ENCODE data around the gene ANXA7.
"Not testable (repeated sequence)": the region's sequence is repeated elsewhere in the genome, so short reads cannot be mapped to it uniquely, and the experiment has no call there.

ANXA7 gene

DNA sequence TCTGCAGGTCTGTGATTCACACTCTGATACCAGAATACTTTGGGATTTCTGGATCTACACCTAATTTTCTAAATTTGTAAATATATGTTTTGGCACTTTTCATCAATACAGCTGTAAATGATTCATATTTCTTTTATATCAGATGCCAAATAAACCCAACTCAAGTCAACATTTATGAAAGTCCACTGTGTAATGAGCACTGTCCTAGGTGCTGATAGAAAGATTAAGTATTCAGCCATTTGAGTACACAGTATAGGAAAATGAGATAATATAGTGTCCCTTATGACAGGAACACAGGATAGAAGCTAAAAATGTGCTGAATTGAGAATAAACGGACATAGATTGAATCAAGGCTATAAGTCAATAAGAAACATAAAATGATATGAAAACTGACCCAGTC lies 6.4 kb downstream of the ANXA7 start:
- no peak for DNase-seq

DNA sequence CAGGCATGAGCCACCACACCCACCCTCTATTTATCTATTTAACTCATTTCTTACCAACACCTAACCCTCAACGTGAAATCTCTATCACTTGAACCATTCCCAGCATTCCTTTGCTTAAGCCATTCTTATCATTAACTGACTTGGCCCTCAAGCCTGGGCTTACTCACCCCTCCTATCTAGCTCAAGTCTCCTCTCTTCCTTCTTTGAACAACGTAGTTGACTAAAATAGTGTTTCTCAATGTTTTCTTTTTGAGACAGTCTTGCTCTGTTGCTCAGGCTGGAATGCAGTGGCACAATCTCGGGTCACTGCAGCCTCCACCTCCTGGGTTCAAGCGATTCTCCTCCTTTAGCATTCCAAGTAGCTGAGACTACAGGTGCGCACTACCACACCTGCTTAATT lies 7.0 kb downstream of the ANXA7 start:
- no peak for DNase-seq

DNA sequence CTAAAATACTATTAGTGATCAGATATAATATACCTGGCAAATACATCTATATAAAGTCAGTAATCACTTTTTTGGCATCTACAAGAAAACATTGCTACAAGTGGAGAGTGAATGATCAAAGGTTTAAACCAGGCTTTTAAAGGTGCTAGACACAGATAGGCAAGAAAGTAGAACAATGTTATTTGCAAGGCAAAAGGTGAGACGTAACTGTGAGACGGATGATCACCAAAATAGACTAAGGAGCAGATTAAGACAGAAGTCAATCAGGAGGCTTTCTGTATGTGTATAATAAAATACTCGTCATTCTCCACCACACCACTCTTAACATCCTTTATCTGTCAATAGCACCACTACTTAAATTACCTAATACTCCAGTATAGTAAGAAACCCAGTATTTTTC lies 8.3 kb downstream of the ANXA7 start:
- no peak for DNase-seq

DNA sequence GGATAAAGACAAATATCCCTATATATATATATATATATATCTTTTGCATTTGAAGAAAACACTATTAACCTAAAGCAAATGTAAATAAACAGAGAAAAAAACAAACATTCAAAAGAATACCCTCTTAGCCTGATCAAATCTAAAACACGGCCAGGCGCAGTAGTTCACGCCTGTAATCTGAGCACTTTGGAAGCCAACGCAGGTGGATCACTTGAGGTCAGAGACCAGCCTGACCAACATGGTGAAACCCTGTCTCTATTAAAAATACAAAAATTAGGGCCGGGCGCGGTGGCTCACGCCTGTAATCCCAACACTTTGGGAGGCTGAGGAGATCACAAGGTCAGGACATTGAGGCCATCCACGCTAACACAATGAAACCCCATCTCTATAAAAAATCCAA lies 9.2 kb downstream of the ANXA7 start:
- no peak for DNase-seq

DNA sequence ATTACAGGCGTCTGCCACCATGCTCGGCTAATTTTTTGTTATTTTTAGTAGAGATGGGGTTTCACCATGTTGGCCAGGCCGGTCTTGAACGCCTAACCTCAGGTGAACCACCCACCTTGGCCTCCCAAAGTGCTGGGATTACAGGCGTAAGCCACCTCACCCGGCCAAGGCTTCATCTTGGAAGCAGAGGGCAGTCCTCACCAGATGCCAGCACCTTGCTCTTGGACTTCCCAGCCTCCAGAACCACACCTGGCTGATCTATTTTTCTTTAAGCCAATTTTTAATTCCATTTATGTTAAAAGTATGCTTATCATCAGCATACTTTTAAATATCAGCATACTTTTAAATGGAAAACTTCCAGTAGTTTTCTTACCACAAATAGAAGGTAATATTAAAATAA lies 12.2 kb downstream of the ANXA7 start:
- no peak for DNase-seq

DNA sequence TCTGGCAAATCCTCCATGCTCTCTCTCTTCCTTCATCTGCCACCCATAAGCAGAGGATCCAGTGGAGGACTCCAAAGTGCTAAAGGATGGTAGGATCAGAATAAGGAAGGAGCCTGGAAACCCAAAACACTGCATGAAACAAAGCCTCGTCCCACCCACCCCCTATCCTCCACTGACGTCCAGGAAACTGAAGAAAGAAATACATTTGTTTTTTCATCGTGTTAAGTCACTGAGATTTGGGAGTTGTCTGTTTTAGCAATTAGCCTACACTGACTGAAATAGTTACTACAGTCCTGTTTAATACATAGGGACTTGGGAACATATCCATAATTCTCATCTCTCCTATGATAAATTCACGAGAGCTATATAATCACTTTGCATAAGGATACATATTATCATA lies 14.8 kb downstream of the ANXA7 start:
- no peak for DNase-seq

DNA sequence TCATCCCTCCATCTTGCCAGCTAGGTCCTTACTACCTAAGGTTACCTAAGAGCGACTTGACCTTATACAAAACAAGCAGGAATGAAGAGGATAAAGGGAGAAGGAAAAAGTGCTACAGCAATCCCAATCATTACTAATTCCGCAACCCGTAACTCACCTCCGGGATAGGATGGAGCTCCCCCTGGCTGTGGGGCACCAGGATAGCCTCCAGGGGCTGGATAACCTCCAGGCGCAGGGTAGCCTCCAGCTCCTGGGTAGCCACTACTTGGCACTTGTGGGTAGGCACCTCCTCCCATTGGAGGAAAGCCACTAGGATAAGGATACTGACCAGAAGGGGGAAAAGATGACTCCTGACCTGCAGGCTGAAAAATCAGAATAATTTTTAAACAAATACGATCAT lies 15.8 kb downstream of the ANXA7 start:
- DNase-seq, result no peak

DNA sequence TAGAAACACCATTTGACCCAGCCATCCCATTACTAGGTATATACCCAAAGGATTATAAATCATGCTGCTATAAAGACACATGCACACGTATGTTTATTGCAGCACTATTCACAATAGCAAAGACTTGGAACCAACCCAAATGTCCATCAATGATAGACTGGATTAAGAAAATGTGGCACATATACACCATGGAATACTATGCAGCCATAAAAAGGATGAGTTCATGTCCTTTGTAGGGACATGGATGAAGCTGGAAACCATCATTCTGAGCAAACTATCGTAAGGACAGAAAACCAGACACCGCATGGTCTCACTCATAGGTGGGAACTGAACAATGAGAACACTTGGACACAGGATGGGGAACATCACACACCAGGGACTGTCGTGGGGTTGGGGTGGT lies 19.5 kb downstream of the ANXA7 start:
- not testable (repeated sequence) for DNase-seq

DNA sequence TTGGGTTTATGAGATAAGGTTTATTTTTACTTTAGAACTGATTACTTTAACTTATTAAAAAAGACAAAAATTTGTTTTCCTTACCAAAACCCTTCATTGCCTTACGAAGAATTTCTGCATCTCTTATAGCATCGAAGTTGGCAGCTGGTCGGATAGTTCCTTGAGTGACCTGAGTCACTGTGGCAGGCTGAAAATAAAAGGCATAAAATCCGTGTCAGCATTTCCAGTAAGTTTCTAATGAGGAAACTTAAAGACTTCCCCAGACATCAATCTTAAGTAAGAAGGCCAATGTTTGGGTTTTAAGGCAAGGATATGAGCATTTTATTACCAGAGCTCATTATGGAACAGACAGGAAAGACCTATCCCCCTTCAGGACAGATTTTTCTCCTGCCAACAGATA lies 25.6 kb downstream of the ANXA7 start:
- no peak for DNase-seq

DNA sequence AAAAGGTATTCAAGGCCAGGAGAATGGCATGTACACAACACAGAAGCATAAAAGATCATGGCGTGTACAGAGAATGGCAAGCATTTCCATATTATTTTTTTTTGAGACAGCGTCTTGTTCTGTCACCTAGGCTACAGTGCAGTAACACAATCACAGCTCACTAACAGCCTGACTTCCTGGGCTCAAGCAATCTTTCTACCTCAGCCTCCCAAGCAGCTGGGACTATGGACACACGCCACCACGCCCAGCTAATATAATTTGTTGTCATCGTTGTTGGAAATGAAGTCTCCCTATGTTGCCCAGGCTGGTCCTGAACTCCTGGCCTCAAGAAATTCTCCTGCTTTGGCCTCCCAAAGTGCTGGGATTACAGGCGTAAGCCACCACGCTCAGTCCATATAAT lies 27.3 kb downstream of the ANXA7 start:
- no peak for DNase-seq

DNA sequence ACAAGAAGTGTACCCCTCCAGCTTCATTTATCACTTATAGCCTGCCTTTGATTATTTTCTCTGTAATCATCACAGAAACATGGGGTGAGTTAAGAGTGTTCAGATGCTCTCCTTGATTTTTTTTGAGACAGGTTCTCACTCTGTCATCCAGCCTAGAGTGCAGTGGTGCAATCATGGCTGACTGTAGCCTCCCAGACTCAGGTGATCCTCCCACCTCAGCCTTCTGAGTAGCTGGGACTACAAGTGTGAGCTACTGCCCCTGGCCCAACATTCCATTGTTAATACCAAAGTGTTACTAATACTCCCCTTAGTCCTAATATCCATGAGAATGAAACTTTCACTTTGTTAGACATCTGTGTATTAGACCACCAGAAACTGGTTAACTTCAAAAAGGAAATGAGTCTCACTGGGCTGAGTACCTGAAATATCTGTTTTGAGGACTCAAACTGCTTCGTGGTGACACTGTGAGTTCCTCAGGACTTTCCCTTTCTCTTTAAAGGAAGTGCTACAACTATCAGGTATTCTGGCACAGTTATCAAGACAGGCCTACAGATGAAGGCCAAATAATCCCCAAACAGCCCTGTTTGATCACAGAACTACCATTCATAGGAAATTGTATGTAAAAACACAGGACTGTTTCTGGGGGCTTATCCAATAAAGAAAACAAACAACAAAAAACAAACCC lies 34.7 kb downstream of the ANXA7 start:
- no peak for DNase-seq

DNA sequence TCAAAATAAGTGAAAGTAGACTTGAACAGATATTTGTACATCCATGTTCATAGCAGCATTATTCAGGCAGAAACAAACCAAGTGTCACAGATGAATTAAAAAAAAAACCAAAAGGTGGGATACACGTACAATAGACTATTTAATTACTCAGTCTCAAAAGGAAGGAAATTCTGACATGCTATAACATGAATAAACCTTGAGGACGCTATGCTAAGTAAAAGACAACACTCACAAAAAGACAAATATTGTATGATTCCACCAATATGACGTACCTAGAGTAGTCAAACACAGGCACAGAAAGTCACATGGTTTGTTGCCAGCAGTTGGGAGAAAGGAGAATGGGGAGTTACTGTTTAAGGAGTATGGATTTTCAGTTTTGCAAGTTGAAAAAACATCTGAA lies 37.2 kb downstream of the ANXA7 start:
- no peak for DNase-seq

DNA sequence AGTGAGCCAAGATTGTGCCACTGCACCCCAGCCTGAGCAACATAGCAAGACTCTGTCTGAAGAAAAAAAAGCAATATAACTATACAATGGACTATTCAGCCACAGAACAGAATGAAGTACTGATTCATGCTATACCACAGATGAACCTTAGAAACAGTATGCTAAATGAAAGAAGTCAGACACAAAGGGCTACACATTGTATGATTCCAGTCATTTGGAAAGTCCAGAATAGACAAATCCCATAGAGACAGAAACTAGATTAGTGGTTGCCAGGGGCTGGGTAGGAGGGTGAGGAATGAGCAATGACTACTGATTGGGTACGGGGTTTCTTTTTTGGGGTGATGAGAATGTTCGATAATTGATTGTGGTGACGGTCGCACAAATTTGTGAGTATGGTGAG lies 45.6 kb downstream of the ANXA7 start:
- DNase-seq, result no peak

DNA sequence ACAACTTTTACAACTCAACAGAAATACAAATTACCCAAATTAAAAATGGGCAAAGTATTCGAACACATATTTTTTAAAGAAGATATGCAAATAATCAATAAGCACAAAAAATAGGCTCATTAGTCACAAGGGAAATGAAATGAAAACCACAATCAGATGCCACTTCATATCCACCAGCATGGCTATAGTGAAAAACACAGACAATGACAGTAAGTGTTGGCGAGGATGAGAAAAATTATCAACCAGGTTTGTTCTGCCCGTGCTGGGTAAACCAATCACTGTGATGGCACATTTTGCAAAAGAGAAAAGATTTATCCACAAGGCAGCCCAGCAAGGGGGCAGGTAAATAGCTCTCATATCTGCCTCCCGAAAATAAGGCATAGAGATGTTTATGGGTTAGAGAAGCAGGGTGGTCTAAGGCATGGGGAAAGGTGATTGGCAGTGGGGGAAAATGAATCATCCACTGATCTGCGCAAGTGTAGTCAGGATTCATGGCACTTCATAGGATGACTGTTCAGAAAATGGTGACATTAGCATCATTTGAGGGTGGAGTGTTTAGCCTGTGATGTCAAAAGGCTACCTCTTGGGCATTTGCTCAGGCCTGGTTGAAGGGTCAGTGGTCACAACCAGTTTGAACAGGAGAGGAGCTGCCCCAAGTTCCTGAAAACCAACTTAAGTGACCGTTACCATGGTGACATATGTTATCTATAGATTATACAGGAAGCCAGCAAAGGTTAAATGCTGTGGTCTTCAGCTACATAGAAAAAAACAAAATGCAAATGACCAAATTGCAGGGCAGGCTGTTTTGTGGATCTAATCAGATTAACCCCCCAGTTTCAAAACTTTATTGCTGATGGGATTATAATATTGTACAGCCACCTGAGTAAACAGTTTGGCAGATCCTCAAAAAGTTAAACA lies 47.2 kb downstream of the ANXA7 start:
- no peak for DNase-seq

DNA sequence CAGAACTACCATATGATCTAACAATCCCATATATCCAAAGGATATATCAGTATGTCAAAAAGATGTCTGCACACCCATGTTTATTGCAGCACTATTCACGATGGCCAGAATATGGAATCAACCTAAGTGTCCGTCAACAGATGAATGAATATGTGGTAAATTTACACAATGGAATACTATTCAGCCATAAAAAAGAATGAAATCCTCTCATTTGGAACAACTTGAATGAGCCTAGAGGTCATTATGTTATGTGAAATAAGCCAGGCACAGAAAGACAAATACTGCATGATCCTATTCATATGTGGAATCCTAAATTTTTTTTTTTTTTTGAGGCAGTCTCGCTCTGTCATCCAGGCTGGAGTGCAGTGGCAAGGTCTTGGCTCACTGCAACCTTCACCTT lies 48.9 kb downstream of the ANXA7 start:
- no peak for DNase-seq

DNA sequence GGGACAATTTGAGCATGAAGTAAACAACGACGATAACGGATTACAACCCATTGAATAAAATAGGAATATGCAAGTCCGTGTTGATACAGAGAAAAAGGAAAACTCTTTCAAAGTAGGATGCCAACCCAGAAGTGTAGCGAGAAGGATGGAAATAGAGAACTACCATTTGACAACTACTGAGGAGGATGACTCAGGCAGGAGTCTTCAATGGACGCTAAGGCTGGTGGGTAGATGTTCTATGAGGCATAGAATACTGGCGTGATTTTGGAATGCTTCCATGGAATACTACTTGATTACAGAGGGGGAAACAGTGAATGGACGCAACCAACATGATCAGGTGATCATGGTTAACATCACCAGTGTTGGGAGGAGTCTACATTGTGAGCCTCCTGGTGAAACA lies 54.4 kb downstream of the ANXA7 start:
- no peak for DNase-seq

DNA sequence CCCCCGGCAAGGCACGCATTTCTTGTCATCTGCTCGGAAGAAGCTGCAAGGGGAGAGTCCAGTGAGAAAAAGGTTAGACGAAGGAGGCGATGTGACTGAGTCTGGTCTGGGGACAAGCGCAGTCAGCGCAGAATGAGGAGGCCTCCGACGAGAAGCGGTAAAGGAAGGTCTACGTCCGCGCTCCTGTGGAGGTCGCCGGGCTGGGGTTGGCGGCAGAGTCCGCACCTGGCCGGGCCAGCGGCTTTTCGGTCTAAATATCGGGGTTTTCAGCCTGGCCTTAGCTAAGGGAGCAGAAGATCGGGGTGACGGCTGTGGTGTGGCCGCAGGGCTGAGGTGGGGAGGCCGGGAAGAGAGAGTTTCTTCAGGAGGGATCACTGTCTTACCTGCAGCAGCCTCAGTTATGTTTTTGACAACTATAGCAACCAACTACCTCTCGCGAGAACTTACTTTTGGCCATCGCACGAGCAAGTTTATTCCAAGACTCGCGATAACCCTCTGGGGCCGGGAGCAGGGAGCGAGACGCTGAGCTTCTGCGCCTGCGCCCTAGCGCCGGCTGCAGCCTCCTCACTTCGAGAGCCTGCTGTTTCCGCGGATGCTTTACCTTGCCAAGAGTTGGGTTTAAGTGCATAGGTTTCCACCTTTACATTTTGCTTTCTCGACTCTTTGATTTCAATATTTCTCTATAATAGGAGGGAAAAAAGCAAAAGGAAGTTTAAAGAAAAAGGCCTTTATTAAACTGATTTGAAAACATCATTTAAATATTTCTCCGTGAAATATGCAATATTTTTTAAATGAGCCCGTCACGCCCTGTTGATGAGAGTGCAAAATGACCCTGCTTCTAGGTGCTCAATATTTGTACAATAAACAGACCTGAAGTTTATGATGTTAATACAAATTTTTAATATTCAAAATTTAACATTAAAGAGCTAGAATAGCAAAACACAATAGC lies 55.3 kb downstream of the ANXA7 start, which contains the start of gene CFAP70:
CFAP70 (minus strand) TSS at position 534 of the 949 bp plus-strand sequence. CDS start 4,068 bp downstream, outside the sequence.
- peak; percentile 88 for DNase-seq

DNA sequence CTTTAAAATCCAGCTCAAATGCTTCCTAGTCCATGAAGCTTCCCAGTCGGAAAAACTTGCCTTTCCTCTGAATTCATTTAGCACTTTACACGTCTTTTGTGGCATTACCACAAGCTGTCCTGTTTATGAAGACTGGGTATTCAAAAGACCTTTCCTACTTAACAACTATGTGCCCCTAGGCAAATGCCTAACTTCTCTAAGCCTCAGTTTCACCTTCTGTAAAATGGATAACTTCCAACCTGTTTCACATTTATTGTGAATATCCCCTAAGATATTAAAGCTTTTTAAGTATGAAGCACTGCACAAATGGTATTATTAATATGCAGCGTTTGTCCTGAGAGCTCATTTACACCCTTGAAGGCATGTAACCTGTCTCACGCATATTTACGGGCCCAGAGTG lies 56.0 kb downstream of the ANXA7 start:
- no peak for DNase-seq

DNA sequence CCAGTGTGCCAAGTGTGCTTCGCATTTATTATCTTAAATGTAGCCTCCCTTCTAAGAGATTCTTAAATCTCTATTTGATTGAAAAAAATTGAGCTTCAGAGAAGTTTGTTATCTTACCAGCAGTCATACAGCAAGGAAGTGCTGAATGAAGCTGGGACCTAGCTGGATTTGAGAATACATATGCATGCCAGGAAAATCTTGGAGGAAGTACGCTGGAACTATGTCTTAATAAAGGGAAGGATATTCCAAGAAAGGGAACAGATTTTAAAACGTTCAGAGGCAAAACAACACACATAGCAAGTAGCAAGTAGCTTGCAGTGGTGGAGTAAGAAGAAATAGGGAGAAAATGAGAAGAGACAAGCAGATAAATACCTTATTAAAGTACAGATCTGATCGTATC lies 56.7 kb downstream of the ANXA7 start:
- DNase-seq, result no peak

DNA sequence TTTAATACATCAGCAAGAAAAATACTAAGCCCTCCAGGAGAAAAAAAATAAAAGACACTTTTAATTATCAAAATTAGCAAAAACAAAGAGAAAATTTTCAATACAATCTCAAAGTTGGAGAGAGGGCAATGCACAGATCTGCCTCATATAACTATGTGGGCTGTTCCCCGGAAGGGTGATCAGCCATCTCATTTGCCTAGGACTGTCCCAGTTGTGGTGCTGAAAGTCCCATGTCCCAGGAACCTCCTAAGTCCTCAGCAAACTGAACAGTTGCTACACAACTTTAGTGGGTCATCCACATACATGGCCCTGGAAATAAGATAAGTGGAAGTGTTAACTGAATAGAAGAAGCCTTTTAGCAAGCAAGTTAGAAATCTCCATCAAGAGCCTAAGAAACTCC lies 69.6 kb downstream of the ANXA7 start:
- no peak for DNase-seq

DNA sequence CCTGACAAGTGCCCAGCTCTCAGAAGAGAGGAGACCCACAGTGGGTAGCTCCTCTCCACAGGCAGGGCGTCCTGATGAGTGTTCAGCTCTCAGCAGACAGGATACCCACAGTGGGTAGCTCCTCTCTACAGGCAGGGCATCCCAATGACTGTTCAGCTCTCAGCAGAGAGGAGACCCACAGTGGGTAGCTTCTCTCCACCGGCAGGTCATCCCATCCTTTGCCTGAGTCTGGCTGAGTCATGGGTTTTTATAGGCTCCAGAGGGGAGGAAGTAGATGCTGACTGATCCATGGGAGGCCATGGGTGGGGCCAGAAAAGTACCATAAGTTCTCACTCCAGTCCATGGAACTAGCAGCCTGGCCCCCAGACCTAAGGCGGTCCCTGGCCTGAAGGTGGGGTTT lies 73.7 kb downstream of the ANXA7 start:
- DNase-seq, result no peak

DNA sequence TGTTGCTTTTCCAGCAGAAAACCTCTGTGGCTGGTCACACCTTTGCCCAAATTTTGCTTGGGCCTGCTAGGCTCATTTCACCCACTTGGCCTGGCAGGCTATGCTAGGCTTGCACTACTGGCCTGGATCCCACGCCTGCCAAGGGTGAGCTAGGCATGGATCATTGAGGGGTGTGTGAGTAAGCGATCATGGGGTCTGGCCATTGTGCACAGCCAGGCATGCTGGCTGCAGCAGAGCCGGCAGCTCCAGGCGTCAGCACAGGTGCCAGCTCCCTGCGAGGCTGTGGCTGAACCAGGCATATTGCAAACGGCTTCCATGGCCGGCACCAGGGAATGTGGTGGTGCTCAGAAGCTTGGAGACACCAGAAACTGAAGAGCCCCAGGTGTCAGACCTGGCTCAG lies 74.4 kb downstream of the ANXA7 start:
- no peak for DNase-seq

DNA sequence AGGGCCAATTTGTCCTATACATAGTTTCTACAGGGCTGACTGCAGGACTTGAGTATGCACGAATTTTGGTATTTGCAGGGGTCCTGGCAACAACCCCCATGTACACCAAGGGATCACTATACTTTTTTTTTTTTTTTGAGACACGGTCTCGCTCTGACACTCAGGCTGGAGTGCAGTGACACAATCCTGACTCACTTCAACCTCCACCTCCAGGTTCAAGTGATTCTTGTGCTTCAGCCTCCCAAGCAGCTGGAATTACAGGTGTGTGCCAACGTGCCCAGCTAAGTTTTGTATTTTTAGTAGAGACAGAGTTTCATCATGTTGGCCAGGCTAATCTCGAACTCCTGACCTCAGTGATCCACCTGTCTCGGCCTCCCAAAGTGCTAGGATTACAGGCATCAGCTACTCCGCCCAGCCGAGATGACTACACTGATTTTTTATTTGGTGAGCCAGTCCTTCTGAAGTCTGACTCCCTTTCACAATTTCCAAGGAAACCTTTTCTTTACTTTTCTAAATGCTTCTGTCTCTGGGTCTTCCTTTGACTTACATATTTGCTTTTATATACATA lies 75.0 kb downstream of the ANXA7 start:
- DNase-seq, result no peak
